Fibroblast of villous mesenchyme (primary cell): ENCODE measurements around the gene KY. TPM values are rescaled to one million over a fixed set of nuclear protein-coding genes. Genes with fewer than 3 reads are reported as not detected.

ENCODE experiments used
- DNase-seq: peaks from one replicate; pipeline ENCODE4 v3.0.0-alpha.2; 2010; ENCODE audit warnings: low read depth
- H3K4me3 ChIP-seq: 2 replicates; pipeline ENCODE4 v1.5.1; 2011; ENCODE audit warnings: low read depth, mild to moderate bottlenecking, low read length
- total RNA-seq: library from RNA; depleted of rRNA; stranded (reverse); fragments of >200 nt; gene quantifications from 2 replicates; pipeline ENCODE4 v1.2.3, GENCODE V29; 2012
- TF ChIP-seq, protein P1 (sequence below): IDR thresholded peaks from 2 replicates; pipeline ENCODE4 v1.5.1; 2012; ENCODE audit warnings: low read depth, mild to moderate bottlenecking, low read length; ENCODE audit not compliant: insufficient read depth

Gene KY
- total RNA-seq, 1 donor, result not detected

DNA sequence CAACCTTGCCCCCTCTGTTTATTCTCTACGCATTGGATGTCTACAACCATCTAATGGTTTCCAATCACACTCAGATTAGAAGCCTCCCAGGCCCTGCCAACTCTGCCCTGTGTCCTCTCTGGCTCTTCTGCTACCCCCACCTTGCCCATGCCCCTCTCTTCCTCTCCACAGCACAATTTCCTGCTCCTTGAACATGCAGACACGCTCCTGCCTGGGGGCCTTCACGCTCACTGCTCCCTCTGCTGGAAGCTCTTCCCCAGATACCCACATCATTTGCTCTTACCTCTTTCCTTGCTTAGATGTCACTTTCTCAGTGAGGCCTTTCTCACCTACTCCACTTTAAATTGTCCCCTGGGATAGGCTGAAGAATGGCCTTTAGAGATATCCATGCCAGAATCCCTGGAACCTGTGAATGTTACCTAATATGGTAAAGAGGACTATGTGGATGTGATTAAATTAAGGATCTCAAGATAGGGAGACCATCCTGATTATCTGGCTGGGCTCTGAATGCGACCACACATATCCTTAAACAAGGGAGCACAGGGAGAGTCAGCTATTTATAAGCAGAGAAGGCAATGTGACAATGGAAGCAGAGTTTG lies 9.9 kb downstream of the KY start:
- TF ChIP-seq, protein P1, sequence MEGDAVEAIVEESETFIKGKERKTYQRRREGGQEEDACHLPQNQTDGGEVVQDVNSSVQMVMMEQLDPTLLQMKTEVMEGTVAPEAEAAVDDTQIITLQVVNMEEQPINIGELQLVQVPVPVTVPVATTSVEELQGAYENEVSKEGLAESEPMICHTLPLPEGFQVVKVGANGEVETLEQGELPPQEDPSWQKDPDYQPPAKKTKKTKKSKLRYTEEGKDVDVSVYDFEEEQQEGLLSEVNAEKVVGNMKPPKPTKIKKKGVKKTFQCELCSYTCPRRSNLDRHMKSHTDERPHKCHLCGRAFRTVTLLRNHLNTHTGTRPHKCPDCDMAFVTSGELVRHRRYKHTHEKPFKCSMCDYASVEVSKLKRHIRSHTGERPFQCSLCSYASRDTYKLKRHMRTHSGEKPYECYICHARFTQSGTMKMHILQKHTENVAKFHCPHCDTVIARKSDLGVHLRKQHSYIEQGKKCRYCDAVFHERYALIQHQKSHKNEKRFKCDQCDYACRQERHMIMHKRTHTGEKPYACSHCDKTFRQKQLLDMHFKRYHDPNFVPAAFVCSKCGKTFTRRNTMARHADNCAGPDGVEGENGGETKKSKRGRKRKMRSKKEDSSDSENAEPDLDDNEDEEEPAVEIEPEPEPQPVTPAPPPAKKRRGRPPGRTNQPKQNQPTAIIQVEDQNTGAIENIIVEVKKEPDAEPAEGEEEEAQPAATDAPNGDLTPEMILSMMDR, result peak; percentile 65
- no peak overlapping the region for H3K4me3 ChIP-seq
- peak; percentile 52 for DNase-seq

DNA sequence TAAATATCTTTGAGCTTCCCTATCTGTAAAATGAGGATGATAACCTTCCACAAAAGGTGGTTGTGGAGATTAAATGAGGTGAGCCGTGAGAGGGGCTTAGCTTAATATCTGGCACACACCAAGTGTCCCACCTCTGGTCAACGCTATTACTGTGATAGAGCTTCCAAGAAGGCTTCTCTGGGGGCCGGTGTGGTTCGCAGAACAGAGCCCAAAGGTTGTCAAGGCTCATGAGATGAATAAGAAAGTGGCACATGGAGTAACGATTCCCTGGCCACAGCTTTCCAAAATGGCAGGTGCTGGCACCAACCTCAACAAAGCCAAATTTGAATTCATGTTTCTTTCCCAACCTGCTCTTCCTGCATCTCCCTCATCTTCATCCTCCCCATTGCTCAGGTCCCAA lies 10.4 kb downstream of the KY start:
- DNase-seq, result no peak
- no peak overlapping the region for H3K4me3 ChIP-seq
- TF ChIP-seq, protein P1, result no peak

DNA sequence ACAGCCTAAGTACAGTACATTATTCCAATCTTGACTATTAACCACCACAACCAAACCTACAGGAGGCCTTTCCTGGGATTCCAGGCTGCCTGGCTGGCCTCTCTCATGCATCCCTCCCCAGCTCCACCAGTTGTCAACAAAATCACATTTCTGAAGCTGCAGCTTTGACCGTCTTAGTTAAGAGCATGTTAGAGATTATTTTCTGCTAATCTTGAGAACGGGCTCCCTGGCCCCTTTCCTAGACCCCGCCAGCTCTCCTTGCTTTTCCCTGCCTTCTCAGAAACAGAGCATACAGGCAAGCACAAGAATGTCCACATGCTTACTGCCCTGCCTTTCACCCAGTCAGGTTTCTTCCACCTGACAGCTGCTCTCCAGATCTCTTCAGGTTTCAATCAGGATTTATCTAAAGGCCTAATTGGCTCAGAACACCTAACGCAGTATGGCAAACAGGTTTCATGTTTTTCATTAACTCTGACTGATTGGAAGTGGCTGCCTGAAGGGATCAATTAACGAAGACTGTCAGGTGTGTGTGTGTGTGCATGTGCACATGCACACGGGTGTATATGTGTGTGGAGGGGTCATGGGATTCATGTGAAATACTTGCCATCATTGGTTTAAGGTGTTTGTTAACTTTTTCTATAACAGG lies 12.3 kb downstream of the KY start:
- TF ChIP-seq, protein P1, result no peak
- no peak overlapping the region for H3K4me3 ChIP-seq
- no peak for DNase-seq

DNA sequence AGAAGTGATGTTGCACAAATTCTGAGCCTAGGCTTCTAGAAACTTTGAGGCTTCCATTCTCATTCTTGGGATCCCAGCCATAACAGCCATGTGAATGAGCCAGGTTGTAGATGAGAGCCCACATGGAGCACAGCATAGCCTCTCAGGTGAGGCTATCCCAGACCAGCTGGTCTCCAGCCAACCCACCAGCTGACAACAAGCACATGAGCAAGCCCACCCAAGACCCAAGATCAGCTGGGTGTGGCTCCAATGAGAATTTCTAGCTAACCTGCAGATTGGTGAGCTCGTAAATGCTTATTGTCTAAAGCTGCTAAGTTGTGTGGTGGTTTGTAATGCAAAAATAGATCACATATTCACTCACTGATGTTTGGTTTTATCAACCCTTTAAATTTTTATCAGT lies 14.4 kb downstream of the KY start:
- H3K4me3 ChIP-seq, result no peak overlapping the region
- TF ChIP-seq, protein P1, result no peak
- DNase-seq, result no peak

DNA sequence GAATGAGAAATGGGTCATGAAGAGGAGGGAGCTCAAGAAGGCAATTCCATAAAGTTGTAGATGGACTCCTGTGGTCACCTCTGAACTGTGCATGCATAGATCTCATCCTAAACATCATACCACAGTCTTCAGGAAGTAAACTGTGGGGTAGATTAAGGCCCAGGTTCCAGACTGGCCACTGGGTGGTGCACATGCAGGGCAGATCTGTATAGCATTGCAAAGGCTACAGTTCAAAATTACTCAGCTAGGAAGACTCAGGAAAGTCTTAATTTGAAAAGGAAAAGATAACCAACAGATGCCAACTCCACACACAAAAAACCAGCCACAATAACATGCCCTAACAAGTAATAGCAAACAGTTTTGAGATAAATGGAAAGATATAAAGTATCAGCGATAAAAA lies 20.3 kb downstream of the KY start:
- no peak overlapping the region for H3K4me3 ChIP-seq
- TF ChIP-seq, protein P1, result peak; percentile 56
- peak; percentile 16 for DNase-seq

DNA sequence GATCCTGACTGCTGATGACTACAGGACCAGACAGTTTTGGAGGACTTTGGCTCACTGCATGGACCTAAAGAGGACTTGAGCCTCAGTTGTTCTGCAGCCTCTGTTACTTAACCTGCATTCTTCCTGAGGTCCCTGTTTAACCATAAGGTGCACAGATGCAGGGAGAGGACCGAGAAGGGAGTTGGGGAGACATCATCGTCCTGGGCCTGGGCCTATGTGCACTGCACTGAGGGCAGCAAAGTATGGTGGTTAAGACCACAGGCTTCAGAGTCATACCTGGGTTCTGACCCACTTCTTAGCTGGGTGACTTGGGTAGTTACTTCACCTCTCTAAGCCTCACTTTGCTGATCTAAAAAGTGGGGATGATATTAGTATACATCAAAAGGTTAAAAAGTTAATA lies 21.9 kb downstream of the KY start:
- no peak overlapping the region for H3K4me3 ChIP-seq
- TF ChIP-seq, protein P1, result no peak
- no peak for DNase-seq

DNA sequence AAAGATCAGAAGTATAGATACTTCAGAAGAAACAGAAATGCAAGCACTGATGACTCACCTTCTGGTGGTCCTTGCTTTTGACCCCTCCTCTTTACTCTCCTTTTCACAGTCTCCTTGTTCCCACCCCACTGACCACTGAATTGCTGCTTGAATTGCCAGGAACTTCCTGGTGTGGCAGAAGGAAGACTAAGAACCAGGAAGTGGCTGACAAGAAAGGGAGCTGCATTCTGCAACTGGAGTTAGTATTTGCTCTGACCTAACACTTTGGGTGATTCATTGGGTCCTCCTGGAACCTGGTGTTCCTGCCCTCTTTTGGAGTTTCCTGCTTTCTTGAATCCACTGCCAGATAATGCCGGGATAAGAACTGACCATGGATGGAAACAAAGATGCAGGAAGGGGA lies 23.0 kb downstream of the KY start:
- TF ChIP-seq, protein P1, result no peak
- DNase-seq, result no peak
- H3K4me3 ChIP-seq, result no peak overlapping the region
